Caki2 (cell line): Measurements from ENCODE around the gene IVD. TPM values are rescaled to one million over a fixed set of nuclear protein-coding genes. Genes with fewer than 3 reads are reported as not detected.
A peak's percentile ranks its signal among the peaks of the same experiment; 100 is the strongest.

Experiments
- DNase-seq: peaks from one replicate; pipeline ENCODE4 v3.0.0-alpha.2; 2015; ENCODE audit warnings: low read depth
- in situ Hi-C: cut with HindIII; loops from 2 replicates; pipeline ENCODE4 v1.10.0; 2016; ENCODE audit warnings: low sequenced_read_pairs, low pct_unique_long_range_greater_than_20kb, mixed read lengths
- total RNA-seq: library from RNA; depleted of rRNA; stranded (reverse); fragments of >200 nt; shearing (Covaris generic); gene quantifications from 2 replicates; pipeline ENCODE4 v1.2.3, GENCODE V29; 2014; ENCODE audit warnings: low replicate concordance

Gene IVD
- total RNA-seq, 1 experiment from 2014 or later, result 79.9 TPM

DNA sequence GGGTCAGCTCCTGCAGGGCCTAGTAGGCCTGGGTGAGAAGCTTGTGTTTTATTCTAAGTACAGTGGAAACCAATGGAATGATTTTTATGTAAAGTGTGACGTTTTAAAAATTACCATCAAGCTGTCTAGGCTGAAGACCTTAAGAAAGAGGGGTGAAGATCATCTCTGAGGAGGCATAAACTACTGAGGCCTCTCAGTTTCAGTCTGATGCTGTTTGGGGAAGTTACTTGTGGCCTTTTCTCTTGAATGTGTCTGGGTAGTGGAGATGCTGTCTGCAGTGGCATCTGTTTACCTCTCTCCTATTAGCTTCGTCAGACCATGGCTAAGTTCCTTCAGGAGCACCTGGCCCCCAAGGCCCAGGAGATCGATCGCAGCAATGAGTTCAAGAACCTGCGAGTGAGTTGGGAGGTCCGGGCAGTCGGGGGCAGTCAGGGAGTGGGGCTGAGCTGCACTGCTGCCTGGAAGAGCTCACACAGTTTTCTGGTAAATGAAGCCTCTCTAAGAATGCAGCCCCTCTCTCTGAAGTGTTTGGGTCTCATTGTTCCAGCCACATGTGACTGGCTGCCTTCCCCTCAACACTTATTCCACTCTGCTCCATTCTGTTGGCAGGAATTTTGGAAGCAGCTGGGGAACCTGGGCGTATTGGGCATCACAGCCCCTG, 1.9 kb downstream of the IVD start:
- no peak for DNase-seq
- in situ Hi-C loops, result no loop called here

DNA sequence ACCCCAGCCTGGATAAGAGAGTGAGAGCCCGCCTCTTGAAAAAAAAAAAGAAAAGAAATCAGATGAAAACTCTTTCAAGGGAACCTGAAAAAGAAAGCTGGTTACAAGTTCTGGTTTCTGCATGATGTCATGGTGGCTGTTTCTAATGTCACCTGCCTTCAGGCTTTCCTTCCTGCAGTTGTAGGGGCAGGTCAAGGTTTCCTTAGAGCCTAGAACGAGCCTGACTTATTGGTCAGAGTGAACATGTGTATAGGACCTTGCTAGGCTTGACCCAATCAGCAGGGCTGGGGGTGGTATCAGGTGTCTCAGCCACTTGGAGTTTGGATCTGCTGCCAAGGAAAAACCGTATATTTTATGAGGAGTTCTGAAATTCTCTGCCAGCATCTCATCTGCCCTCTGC, 3.8 kb downstream of the IVD start:
- no peak for DNase-seq
- in situ Hi-C loops, result no loop called here

DNA sequence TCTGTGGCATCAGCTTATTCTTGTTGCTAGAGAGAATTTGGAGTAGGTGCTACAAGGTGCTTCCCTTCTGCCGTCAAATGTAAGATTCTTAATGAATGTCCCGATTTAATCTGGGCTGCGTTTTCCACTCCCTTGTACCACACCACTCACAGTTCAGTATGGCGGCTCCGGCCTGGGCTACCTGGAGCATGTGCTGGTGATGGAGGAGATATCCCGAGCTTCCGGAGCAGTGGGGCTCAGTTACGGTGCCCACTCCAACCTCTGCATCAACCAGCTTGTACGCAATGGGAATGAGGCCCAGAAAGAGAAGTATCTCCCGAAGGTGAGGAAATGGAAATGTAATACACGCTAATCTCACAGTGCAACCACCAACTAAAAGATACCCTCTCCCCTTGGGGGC, 4.9 kb downstream of the IVD start:
- DNase-seq, result no peak
- in situ Hi-C loops, result no loop called here

DNA sequence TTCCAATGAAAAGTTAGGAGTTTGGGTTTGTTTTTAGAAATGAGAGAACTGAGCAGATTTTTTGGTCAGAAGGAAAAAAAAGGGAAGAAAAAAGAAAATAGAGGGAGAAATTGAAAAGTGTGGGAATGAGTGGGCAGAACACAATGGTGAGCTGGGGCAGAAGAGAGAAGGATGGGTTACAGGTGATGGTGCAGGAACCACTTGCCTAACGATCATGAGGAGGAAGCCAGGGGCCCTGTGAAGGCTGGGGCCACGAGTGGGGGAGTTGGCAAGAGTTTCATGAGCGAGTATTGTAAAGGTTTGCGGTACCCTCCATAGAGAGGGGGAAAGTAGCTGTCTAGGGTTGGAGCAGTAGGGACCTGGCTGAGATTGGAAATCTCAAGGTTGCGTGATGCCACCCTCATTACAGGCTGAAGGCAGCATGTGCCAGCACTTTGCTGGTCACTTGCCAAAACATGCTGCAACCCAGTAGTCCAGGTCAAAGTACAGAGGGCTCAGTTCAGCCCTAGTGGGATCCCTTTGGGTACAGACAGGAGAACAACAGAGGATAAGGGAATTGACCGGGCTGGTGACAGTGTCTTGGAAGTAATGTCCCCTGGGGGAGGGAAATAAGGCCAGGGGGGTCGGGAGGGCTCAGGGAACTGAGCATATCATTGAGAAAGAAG, 6.6 kb downstream of the IVD start:
- no peak for DNase-seq
- in situ Hi-C loops, result no loop called here

DNA sequence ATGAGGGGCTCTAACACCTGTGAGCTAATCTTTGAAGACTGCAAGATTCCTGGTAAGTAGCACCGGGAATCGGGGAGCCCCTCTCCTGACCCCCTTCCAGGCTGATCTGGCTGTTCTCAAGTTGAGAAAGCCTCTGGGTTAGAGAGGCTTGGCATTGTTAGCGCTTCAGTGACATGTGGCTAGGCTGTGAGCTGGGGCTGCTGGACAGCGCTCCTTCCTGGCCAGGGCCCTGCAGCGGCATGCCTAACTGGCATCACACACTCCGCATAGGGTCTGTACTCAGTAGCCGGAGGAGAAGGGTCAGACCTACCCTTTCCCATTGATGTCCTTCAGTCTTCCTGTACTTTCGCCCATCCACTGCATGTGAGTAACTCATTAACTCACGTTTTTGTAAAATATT, 7.4 kb downstream of the IVD start:
- in situ Hi-C loops, result no loop called here
- no peak for DNase-seq

DNA sequence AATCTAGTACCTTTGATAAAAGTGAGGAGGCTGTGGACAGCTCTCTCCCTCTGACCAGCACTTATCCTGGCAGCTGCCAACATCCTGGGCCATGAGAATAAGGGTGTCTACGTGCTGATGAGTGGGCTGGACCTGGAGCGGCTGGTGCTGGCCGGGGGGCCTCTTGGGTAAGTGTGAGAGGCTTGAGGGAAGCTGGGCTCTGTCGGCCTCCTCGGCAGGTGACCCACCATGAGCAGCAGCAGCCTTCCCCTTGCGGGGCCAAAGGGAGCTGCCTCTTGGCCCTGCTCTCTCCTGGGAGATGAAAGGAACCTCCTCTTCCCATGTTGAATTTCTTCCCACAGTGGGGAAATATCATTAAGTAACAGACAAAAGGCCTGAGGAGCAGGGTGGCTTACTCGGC, 9.2 kb downstream of the IVD start:
- no peak for DNase-seq
- in situ Hi-C loops, result no loop called here

DNA sequence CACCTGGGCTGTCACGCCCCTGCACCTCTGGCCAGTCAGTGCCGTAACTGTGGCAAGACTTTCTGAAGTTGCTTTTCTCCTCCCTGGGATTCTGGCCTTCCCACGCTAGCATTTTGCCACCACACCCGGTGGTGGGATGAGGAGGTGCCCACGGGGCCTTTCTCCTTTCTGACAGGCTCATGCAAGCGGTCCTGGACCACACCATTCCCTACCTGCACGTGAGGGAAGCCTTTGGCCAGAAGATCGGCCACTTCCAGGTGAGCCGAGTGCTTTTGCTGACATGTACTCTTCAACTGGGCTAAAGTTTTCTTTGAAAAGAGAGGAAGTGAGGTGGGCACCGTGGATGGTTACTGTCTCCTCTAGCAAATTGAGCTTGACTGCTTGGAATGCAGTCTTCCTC, 9.6 kb downstream of the IVD start:
- in situ Hi-C loops, result no loop called here
- no peak for DNase-seq

DNA sequence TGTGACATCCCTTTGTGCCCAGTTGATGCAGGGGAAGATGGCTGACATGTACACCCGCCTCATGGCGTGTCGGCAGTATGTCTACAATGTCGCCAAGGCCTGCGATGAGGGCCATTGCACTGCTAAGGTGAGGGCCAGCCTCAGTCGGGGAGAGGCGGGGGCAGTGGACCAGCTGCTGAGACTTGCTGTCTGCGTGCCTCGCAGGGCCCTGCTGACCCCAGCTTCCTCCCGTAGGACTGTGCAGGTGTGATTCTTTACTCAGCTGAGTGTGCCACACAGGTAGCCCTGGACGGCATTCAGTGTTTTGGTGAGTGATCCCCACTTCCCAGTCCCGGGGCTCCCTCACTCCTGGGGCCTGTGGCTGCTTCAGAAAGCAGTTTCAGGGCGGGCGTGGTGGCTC, 10.5 kb downstream of the IVD start:
- in situ Hi-C loops, result no loop called here
- DNase-seq, result no peak

DNA sequence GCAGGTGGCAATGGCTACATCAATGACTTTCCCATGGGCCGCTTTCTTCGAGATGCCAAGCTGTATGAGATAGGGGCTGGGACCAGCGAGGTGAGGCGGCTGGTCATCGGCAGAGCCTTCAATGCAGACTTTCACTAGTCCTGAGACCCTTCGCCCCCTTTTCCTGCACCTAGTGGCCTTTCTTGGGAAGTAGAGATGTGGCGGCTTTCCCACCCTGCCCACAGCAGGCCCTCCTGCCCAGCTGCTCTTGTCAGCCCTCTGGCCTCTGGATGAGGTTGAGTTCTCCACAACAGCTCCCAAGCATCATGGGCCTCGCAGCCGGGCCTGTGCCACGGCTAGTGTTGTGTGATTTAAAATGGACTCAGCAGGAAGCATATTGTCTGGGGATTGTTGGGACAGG, 12.5 kb downstream of the IVD start:
- in situ Hi-C loops, result no loop called here

DNA sequence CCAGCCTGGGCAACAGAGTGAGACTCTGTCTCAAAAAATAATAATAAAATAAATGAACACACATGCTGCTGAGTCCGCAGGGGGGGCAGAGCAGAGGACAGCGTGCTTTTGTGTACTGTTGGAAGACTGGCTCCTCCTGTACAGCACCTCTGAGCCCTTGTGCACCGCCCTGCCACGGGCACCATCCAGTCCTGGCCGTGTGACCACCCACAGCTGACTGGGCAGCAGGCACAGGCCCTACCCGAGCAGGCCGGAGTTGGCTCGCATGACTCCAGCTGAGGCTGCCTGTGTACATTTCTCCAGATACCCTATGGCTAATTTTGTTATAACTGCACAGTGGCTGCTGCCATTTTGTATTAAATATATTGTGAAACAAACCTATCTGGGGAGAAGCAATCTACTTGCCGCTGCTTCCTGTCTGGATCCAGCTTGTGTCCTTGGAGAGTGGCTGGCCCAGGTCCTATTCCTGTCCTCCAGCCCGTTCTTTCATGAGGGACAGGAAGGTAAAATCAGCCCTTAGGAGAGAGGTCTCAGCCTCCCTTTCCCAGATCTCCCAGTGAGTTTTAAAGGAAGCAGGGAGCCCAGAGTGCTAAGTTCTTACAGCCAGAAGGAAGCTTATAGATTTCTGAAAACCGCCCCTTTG, 14.6 kb downstream of the IVD start:
- no peak for DNase-seq
- in situ Hi-C loops, result no loop called here

More for the DNA sequence above, 12.5 kb downstream of the IVD start:
- no peak for DNase-seq

DNA sequence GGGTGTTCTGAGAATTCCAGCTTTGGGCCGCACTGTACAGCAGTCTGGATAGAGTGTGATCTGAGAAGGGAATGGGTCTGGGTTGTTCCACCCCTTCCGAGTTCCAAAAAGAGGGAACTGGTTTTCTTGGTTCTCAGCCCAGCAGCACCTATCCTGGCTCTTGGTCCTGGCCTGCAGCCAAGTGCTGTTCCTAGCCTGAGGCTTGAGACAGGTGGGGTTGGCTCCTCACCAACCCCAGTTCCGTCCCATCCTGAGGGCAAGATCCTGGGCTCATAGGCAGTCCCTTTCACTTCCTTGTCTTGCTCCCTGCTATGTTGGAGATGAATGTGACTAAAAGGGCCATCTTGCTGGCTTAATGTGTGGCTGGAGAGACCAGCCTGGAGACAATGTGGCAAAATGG, 15.2 kb downstream of the IVD start:
- in situ Hi-C loops, result no loop called here
- no peak for DNase-seq

DNA sequence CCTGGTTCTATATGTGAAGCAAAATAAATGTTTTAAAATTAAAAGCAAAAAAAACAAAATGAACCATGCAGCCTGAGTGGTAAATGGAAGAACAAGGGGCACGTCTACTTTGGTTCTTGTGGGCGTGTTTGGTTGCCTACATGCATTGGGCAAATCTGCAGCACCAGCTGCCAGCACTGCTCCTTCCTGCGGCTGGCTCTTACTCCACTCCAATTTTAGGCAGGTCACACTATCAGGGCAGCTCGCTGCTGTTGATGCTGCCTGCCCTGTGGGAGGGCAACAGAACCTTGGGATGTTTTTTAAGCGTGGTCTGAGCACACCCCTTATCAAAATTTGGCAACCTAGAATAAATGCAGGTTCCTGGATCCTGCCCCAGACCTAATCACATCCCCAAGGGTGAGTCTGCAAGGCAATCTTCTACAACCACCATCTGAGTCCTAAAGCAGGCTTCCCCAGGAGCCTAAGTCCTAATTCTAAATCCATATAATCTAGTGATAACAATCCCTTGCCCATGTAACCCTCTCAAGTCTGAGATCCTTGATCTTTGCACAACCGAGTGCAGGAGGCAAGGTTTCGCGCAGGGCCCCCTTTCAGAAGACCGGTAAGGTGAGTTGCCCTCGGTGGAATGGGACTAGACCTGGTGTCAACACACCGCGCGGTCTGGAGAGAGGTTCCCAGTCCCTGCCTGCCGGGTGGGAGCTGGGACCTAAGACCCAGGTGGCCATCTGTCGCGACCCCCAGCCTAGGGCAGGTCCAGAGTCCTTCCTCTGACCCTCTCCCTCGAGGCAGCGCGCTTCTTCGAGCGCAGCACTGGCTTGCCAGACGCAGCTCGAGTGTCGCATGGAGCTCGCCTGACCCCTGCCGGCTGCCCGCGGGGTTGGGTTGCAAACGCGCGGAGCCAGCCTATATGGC, 15.9 kb downstream of the IVD start:
- no peak for DNase-seq
- in situ Hi-C loops, result no loop called here

DNA sequence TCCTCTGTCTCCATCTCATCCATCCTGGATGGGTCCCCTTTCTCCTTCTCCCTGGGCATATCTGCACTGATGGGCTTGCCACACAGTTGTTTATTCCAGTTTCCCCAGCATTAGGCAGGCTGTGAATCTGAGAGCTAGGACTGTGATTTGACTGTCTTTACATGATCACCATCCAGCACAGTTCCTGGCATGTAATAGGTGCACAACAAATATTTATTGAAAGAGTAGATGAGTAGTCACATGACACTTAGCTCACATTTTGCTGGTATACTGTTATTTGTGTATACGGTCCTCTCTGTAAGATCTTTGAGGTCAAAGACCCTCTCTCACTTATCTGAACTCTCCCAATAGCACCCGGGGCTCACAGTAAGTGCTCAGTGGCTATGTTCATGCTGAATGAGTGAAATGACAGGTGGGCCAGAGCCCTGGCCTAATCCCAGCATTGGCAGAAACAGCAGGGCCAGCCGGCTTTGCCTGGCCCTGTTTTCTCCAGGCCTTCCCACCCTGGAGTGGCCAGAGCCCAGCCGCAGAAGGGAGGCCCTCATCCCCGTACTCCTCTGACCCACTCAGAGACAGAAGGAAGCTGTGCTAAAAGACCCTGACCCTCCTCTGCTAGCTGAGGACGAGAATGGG, 19.0 kb downstream of the IVD start:
- DNase-seq, result no peak
- in situ Hi-C loops, result no loop called here

DNA sequence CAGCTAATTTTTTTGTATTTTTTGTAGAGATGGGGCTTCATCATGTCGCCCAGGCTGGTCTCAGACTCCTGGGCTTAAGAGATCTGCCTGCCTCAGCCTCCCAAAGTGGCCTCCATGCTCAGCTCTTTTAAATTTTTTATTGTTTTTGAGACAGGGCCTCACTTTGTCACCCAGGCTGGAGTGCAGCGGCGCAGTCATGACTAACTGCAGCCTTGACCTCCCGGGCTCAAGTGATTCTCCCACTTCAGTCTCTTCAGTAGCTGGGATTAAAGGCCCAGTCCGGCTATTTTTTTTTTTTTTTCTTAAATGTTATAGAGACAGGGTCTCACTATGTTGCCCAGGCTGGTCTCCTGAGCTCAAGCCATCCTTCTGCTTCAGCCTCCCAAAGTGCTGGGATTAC, 20.1 kb downstream of the IVD start:
- in situ Hi-C loops, result no loop called here
- DNase-seq, result no peak

DNA sequence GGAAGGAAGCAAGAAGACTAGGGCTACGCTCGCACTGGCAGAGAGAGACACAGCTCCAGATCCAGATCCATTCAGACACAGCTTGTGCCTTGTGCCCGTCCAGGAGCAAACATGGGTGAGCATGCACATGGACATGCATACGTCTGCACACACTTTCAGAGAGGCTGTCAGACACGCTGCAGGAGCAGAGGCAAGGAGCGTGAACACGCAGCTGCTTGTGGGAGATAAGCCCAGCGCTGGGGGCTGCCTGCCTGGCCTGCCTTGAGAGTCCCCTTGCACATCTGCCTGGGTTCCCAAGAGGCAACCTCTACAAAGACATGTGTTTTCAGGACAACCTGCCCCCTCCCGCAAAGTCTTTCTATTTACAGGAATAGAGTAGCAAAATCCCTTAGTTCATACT, 21.6 kb downstream of the IVD start:
- no peak for DNase-seq
- in situ Hi-C loops, result no loop called here

DNA sequence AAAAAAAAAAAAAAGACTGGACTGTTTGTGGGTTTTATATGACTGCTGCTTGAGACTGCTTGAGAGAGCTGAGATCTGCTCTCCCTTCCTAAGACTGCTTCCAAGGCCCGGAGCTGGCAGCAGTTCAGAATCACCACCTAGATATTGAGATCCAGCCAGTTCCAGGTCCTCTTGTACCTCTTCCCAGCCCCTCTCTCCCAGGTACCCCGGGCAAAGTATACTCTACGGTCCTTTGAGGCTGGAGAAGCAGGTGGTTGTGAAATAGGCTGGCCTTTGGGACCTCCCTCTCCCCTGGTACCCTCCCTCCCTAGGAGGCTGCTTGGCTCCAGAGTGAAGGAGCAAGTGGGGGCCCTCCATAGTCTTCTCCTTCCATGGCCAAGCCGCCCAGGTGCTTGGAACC, 22.6 kb downstream of the IVD start:
- DNase-seq, result no peak
- in situ Hi-C loops, result no loop called here

DNA sequence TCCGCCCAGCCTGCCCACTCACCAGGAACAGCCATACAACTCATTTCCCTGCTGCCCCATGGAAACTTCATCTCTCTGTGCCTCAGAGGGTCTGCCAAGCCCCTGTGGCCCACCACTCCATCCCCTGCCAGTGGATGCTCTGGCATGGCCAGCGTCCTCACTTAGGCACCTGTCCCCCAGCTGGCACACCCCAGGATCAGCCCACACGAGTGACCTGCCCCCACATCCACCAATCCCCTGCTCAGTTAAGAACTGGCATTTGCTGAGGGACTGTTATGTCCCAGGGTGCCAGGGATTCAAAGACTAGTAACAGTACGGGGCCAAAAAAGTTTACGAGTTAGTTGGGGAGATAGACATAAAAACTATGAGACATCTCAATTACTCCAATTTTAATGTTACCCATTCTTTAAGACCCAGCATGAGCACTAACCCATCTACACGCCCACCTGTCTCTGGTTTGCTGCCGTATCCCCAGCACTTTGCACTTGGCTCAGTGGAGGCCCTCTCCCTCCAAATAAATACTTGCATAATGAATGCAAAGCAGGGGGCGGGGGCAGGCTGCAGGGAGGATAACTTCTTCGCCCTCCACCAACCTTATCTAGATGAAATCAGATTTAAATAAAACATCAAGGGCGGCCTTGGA, 23.6 kb downstream of the IVD start:
- no peak for DNase-seq
- in situ Hi-C loops, result no loop called here

DNA sequence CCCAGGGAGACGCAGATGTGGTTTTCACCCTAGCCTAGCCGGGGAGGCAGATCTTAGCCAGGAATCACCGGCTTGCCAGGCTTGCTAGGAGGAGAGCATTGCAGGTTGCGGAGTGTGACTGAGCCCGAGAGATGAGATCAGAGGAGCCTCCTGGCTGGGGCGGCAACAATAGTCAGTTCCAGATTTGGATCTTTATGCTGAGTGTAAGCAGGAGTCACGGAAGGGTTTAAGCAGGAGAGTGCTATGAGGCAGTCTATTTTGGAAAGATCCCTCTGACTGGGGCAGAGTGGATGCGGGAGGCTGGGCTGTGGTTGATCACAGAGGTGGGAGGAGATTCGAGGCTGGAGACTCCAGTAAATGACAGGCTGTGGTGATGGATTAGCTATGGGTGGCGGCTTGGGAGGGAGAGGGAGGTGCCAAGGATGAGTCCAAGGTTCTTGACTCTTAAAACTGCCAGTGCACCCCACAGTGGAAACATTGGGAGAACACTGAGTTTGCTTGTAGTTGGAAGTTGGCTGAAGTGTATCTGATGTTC, 24.7 kb downstream of the IVD start:
- in situ Hi-C loops, result no loop called here
- DNase-seq, result peak; percentile 26
